Loucy (cell line): ENCODE measurements around the gene FOXP1.

ENCODE experiments used
- H2AFZ ChIP-seq: fragments of 200-600 bp; sonication (generic); 2 replicates; pipeline ENCODE4 v1.6.0; 2016; ENCODE audit warnings: antibody characterized with exemption, mild to moderate bottlenecking, low read length, moderate library complexity
- H3F3A ChIP-seq: fragments of 200-600 bp; 2 replicates; pipeline ENCODE4 v1.6.0; 2016; ENCODE audit warnings: antibody characterized with exemption, low read depth, mild to moderate bottlenecking
- H3K27me3 ChIP-seq: fragments of 200-600 bp; sonication (generic); 2 replicates; pipeline ENCODE4 v1.6.1; 2014; ENCODE audit warnings: low read length, mild to moderate bottlenecking; ENCODE audit not compliant: insufficient read depth, poor library complexity, severe bottlenecking
- H3K36me3 ChIP-seq: fragments of 200-600 bp; sonication (generic); 2 replicates; pipeline ENCODE4 v1.6.1; 2016; ENCODE audit warnings: low read length; ENCODE audit not compliant: insufficient read depth
- H3K4me1 ChIP-seq: fragments of 200-600 bp; sonication (generic); 2 replicates; pipeline ENCODE4 v1.5.1; 2014; ENCODE audit warnings: low read length, mild to moderate bottlenecking; ENCODE audit not compliant: insufficient read depth, poor library complexity, severe bottlenecking
- H3K4me2 ChIP-seq: fragments of 200-600 bp; sonication (generic); 2 replicates; pipeline ENCODE4 v1.6.0; 2014; ENCODE audit warnings: antibody characterized with exemption, low read length, low read depth, mild to moderate bottlenecking; ENCODE audit not compliant: poor library complexity, severe bottlenecking
- H3K4me3 ChIP-seq: fragments of 200-600 bp; sonication (generic); 2 replicates; pipeline ENCODE4 v1.5.1; 2014; ENCODE audit warnings: low read length, mild to moderate bottlenecking, mixed read lengths; ENCODE audit not compliant: poor library complexity, severe bottlenecking
- H3K79me2 ChIP-seq: fragments of 200-600 bp; sonication (generic); 2 replicates; pipeline ENCODE4 v1.6.1; 2014; ENCODE audit warnings: low read length; ENCODE audit not compliant: insufficient read depth
- H3K9ac ChIP-seq: fragments of 200-600 bp; sonication (generic); 2 replicates; pipeline ENCODE4 v1.6.0; 2014; ENCODE audit warnings: mild to moderate bottlenecking, low read depth, low read length, moderate library complexity; ENCODE audit not compliant: poor library complexity, severe bottlenecking
- H3K9me2 ChIP-seq: fragments of 200-600 bp; sonication (generic); replicated peaks from 2 replicates; pipeline ENCODE4 v1.6.1; 2016; ENCODE audit warnings: low read depth, low read length, mixed read lengths
- H3K9me3 ChIP-seq: fragments of 200-600 bp; sonication (generic); 2 replicates; pipeline ENCODE4 v1.6.1; 2014; ENCODE audit warnings: mild to moderate bottlenecking, antibody characterized with exemption, low read length, low read depth; ENCODE audit not compliant: insufficient read depth
- H4K20me1 ChIP-seq: fragments of 200-600 bp; sonication (generic); 2 replicates; pipeline ENCODE4 v1.6.0; 2014; ENCODE audit warnings: antibody characterized with exemption, low read length, mild to moderate bottlenecking; ENCODE audit not compliant: insufficient read depth, poor library complexity, severe bottlenecking
- EZH2phosphoT487 ChIP-seq: fragments of 200-600 bp; IDR thresholded peaks from 2 replicates; pipeline ENCODE4 v1.6.1; 2018; ENCODE audit warnings: antibody characterized with exemption, mild to moderate bottlenecking, moderate library complexity, borderline replicate concordance
- TF ChIP-seq, protein P1 (sequence below): fragments of 200-600 bp; sonication (generic); conservative IDR thresholded peaks from 2 replicates; pipeline ENCODE4 v1.5.1; 2014; ENCODE audit warnings: mild to moderate bottlenecking, antibody characterized with exemption, low read length

The FOXP1 gene

DNA sequence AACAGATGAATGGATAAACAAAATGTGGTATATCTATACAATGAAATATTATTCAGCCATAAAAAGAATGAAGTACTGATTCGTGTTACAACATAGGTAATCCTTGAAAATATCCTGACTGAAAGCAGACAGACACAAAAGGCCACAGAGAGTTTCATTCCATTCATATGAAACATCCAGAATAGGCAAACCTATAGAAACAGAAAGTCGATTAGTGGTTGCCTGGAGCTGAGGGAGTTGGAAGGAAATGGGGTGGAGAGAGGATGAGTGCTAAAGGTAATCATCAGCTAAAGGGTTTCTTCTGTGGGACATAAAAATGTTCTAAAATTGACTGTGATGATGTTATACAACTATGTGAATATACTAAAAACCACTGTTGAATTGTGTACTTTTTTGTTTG is 22.9 kb downstream of the FOXP1 start:
- Histone ChIP-seq H3K4me3 (no peak overlapping the region), H3K9me3 (no peaks in the 10 kb centered on the region), H3K9me2 (no peaks in the 10 kb centered on the region), H3F3A (no peaks in the 10 kb centered on the region), H2AFZ (no peak overlapping the region), H3K9ac (no peak overlapping the region), H3K79me2 (peaks cover 79% of the 10 kb centered on the region), H3K4me1 (peaks cover 15% of the 10 kb centered on the region), H3K27me3 (no peaks in the 10 kb centered on the region), H3K36me3 (peaks cover 17% of the 10 kb centered on the region; the same call in 1 of the 2 replicates), H3K4me2 (no peak overlapping the region), H4K20me1 (peaks cover 4% of the 10 kb centered on the region)
- TF ChIP-seq, protein P1, sequence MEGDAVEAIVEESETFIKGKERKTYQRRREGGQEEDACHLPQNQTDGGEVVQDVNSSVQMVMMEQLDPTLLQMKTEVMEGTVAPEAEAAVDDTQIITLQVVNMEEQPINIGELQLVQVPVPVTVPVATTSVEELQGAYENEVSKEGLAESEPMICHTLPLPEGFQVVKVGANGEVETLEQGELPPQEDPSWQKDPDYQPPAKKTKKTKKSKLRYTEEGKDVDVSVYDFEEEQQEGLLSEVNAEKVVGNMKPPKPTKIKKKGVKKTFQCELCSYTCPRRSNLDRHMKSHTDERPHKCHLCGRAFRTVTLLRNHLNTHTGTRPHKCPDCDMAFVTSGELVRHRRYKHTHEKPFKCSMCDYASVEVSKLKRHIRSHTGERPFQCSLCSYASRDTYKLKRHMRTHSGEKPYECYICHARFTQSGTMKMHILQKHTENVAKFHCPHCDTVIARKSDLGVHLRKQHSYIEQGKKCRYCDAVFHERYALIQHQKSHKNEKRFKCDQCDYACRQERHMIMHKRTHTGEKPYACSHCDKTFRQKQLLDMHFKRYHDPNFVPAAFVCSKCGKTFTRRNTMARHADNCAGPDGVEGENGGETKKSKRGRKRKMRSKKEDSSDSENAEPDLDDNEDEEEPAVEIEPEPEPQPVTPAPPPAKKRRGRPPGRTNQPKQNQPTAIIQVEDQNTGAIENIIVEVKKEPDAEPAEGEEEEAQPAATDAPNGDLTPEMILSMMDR = no peak
- no peak for TF ChIP-seq EZH2phosphoT487

DNA sequence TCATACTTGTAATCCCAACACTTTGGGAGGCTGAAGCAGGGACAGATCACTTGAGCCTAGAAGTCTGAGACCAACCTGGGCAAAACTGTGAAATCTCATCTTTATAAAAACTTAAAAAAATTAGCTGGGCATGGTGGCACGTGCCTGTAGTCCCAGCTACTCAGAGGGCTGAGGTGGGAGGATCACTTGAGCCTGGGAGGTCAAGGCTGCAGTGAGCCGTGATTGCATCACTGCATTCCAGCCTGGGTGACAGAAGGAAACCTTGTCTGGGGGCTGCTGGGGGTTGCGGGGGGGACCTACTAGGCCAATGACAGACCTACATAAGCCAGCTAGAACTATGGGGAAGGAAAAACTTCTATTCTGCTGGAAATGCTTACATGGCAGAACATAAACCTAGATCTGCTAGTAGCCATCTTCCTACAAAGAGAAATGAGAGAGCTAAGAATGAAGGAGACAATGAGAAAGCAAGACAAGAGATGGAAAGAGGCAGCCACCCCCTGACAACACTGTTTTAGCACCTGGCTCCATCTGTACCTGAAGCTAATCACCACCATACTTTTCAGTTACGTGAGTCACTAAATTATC is 23.9 kb downstream of the FOXP1 start:
- Histone ChIP-seq H3K9ac (no peak overlapping the region), H4K20me1 (peaks cover 4% of the 10 kb centered on the region), H3K79me2 (peaks cover 79% of the 10 kb centered on the region), H3K4me3 (no peak overlapping the region), H3K4me2 (no peak overlapping the region), H3K9me2 (no peaks in the 10 kb centered on the region), H3K9me3 (no peaks in the 10 kb centered on the region), H3K27me3 (no peaks in the 10 kb centered on the region), H3K36me3 (peaks cover 15% of the 10 kb centered on the region; the same call in 1 of the 2 replicates), H2AFZ (no peak overlapping the region), H3F3A (no peaks in the 10 kb centered on the region), H3K4me1 (peaks cover 15% of the 10 kb centered on the region)
- no peak for TF ChIP-seq EZH2phosphoT487
- TF ChIP-seq, protein P1 = no peak

DNA sequence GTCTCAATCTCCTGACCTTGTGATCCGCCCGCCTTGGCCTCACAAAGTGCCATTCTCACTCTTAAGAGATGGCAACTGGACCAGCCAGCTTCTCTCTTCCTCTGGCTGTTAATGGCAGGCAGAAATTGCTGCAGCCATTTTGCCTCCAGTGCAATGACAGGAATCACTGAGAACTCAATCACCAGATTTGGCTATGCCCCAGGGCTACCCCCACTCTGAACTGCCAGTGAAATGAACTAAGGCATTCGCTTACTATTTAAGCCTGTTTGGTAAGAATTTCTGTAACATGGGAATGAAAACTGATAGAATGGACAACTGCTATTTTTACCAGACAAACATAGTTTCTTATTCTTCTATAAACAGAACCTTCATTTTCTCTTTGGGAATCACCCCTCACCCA is 24.5 kb downstream of the FOXP1 start:
- Histone ChIP-seq H3F3A (no peaks in the 10 kb centered on the region), H3K79me2 (peaks cover 79% of the 10 kb centered on the region), H3K27me3 (no peaks in the 10 kb centered on the region), H3K4me1 (peaks cover 15% of the 10 kb centered on the region), H3K9ac (no peak overlapping the region), H2AFZ (no peak overlapping the region), H4K20me1 (peaks cover 4% of the 10 kb centered on the region), H3K9me3 (no peaks in the 10 kb centered on the region), H3K4me2 (no peak overlapping the region), H3K36me3 (peaks cover 15% of the 10 kb centered on the region; the same call in 1 of the 2 replicates), H3K4me3 (no peak overlapping the region), H3K9me2 (no peaks in the 10 kb centered on the region)
- TF ChIP-seq EZH2phosphoT487 = no peak
- TF ChIP-seq, protein P1 = no peak
